ENCODE data around the gene FIGLA.

The FIGLA gene

GRCh38 chr2:70753902-70754301, 36.5 kb downstream of the FIGLA start:
- DNase-seq (ENCODE audit: insufficient read length, low spot score) = no peak

GRCh38 chr2:70753031-70753430, 37.4 kb downstream of the FIGLA start:
- no peak for TF ChIP-seq TAF1 (IDR thresholded peaks at IDR 0.05; ENCODE audit: low read depth, low read length)

More at GRCh38 chr2:70753902-70754301, 36.5 kb downstream of the FIGLA start:
- TF ChIP-seq POLR2A (IDR thresholded peaks at IDR 0.05; ENCODE audit: low read depth, low read length) (no peak), SPI1 (IDR thresholded peaks at IDR 0.05; ENCODE audit: low read depth, low read length) (no peak), PAX5 (IDR thresholded peaks at IDR 0.05; ENCODE audit: insufficient read depth, low read length, severe bottlenecking) (no peak), POU2F2 (IDR thresholded peaks at IDR 0.05; ENCODE audit: low read depth, low read length) (no peak), TAF1 (IDR thresholded peaks at IDR 0.05; ENCODE audit: low read depth, low read length) (no peak), POLR2AphosphoS5 (IDR thresholded peaks at IDR 0.05; ENCODE audit: low read depth, low read length) (no peak)
- FAIRE-seq = no peak

GRCh38 chr2:70752396-70752795, 38.0 kb downstream of the FIGLA start:
- TF ChIP-seq POLR2A (IDR thresholded peaks at IDR 0.05; ENCODE audit: low read depth, low read length) = no peak
- TF ChIP-seq TAF1 (IDR thresholded peaks at IDR 0.05; ENCODE audit: low read depth, low read length) = no peak
- no peak for TF ChIP-seq PAX5 (IDR thresholded peaks at IDR 0.05; ENCODE audit: insufficient read depth, low read length, severe bottlenecking)
- TF ChIP-seq SPI1 (IDR thresholded peaks at IDR 0.05; ENCODE audit: low read depth, low read length) = no peak
- TF ChIP-seq POLR2AphosphoS5 (IDR thresholded peaks at IDR 0.05; ENCODE audit: low read depth, low read length) = no peak
- no peak for TF ChIP-seq POU2F2 (IDR thresholded peaks at IDR 0.05; ENCODE audit: low read depth, low read length)
- DNase-seq (ENCODE audit: insufficient read length, low spot score) (no peak), FAIRE-seq (no peak)

More at GRCh38 chr2:70753031-70753430, 37.4 kb downstream of the FIGLA start:
- DNase-seq (ENCODE audit: insufficient read length, low spot score) (no peak), FAIRE-seq (no peak)

GRCh38 chr2:70751881-70752280, 38.6 kb downstream of the FIGLA start:
- TF ChIP-seq TAF1 (IDR thresholded peaks at IDR 0.05; ENCODE audit: low read depth, low read length) (no peak), POLR2AphosphoS5 (IDR thresholded peaks at IDR 0.05; ENCODE audit: low read depth, low read length) (no peak), PAX5 (IDR thresholded peaks at IDR 0.05; ENCODE audit: insufficient read depth, low read length, severe bottlenecking) (no peak), POU2F2 (IDR thresholded peaks at IDR 0.05; ENCODE audit: low read depth, low read length) (no peak)
- FAIRE-seq (no peak), DNase-seq (ENCODE audit: insufficient read length, low spot score) (no peak)

- no peak for TF ChIP-seq POU2F2 (IDR thresholded peaks at IDR 0.05; ENCODE audit: low read depth, low read length)
- TF ChIP-seq POLR2AphosphoS5 (IDR thresholded peaks at IDR 0.05; ENCODE audit: low read depth, low read length) = no peak
- no peak for TF ChIP-seq SPI1 (IDR thresholded peaks at IDR 0.05; ENCODE audit: low read depth, low read length)
- no peak for TF ChIP-seq POLR2A (IDR thresholded peaks at IDR 0.05; ENCODE audit: low read depth, low read length)
- TF ChIP-seq TAF1 (IDR thresholded peaks at IDR 0.05; ENCODE audit: low read depth, low read length) = no peak
- DNase-seq (ENCODE audit: insufficient read length, low spot score) (no peak), FAIRE-seq (no peak)
These were observed 40.1 kb downstream of the FIGLA start for GRCh38 chr2:70750320-70750719.

GRCh38 chr2:70748002-70748784, 42.2 kb downstream of the FIGLA start:
- FAIRE-seq = no peak
- DNase-seq (ENCODE audit: insufficient read length, low spot score) = no peak
- TF ChIP-seq POLR2A (IDR thresholded peaks at IDR 0.05; ENCODE audit: low read depth, low read length) = no peak

GRCh38 chr2:70747284-70747683, 43.2 kb downstream of the FIGLA start:
- TF ChIP-seq PAX5 (IDR thresholded peaks at IDR 0.05; ENCODE audit: insufficient read depth, low read length, severe bottlenecking) (no peak), POLR2AphosphoS5 (IDR thresholded peaks at IDR 0.05; ENCODE audit: low read depth, low read length) (no peak), SPI1 (IDR thresholded peaks at IDR 0.05; ENCODE audit: low read depth, low read length) (no peak), TAF1 (IDR thresholded peaks at IDR 0.05; ENCODE audit: low read depth, low read length) (no peak), POLR2A (IDR thresholded peaks at IDR 0.05; ENCODE audit: low read depth, low read length) (no peak), POU2F2 (IDR thresholded peaks at IDR 0.05; ENCODE audit: low read depth, low read length) (no peak)
- no peak for FAIRE-seq

GRCh38 chr2:70746094-70746974, 44.1 kb downstream of the FIGLA start:
- no peak for TF ChIP-seq TAF1 (IDR thresholded peaks at IDR 0.05; ENCODE audit: low read depth, low read length)
- no peak for TF ChIP-seq POLR2AphosphoS5 (IDR thresholded peaks at IDR 0.05; ENCODE audit: low read depth, low read length)
- TF ChIP-seq SPI1 (IDR thresholded peaks at IDR 0.05; ENCODE audit: low read depth, low read length) = no peak
- TF ChIP-seq POLR2A (IDR thresholded peaks at IDR 0.05; ENCODE audit: low read depth, low read length) = no peak
- TF ChIP-seq POU2F2 (IDR thresholded peaks at IDR 0.05; ENCODE audit: low read depth, low read length) = no peak
- TF ChIP-seq PAX5 (IDR thresholded peaks at IDR 0.05; ENCODE audit: insufficient read depth, low read length, severe bottlenecking) = no peak
- FAIRE-seq (no peak), DNase-seq (ENCODE audit: insufficient read length, low spot score) (no peak)

More at GRCh38 chr2:70747284-70747683, 43.2 kb downstream of the FIGLA start:
- DNase-seq (ENCODE audit: insufficient read length, low spot score) = no peak

GRCh38 chr2:70745276-70745825, 45.1 kb downstream of the FIGLA start:
- DNase-seq (ENCODE audit: insufficient read length, low spot score) = no peak
- no peak for FAIRE-seq
- TF ChIP-seq POLR2A (IDR thresholded peaks at IDR 0.05; ENCODE audit: low read depth, low read length) = no peak
- TF ChIP-seq TAF1 (IDR thresholded peaks at IDR 0.05; ENCODE audit: low read depth, low read length) = no peak
- TF ChIP-seq POU2F2 (IDR thresholded peaks at IDR 0.05; ENCODE audit: low read depth, low read length) = no peak
- no peak for TF ChIP-seq PAX5 (IDR thresholded peaks at IDR 0.05; ENCODE audit: insufficient read depth, low read length, severe bottlenecking)
